Nephron progenitor cell (in vitro differentiated cells): Measurements from ENCODE around the gene PRR27.

ENCODE experiments used
- DNase-seq: peaks from one replicate; pipeline ENCODE4 v3.0.0; 2021
- H3K27ac Mint-ChIP-seq: 2 replicates; pipeline ENCODE4 v1.8.0; 2021; ENCODE audit warnings: mild to moderate bottlenecking, moderate library complexity, mixed read lengths
- H3K27me3 Mint-ChIP-seq: 2 replicates; pipeline ENCODE4 v1.8.0; 2021; ENCODE audit warnings: mild to moderate bottlenecking, low read depth, mixed read lengths; ENCODE audit not compliant: poor library complexity
- H3K36me3 Mint-ChIP-seq: 2 replicates; pipeline ENCODE4 v1.8.0; 2021; ENCODE audit warnings: low read depth, mixed read lengths
- H3K4me1 Mint-ChIP-seq: 2 replicates; pipeline ENCODE4 v1.8.0; 2021; ENCODE audit warnings: mixed read lengths
- H3K4me3 Mint-ChIP-seq: 2 replicates; pipeline ENCODE4 v1.8.0; 2021; ENCODE audit warnings: mild to moderate bottlenecking, moderate library complexity, mixed read lengths
- H3K9me3 Mint-ChIP-seq: 2 replicates; pipeline ENCODE4 v1.8.0; 2021; ENCODE audit warnings: mild to moderate bottlenecking, moderate library complexity, mixed read lengths
- TF ChIP-seq, protein P1 (sequence below): fragments of 200-600 bp; sonication (generic); IDR thresholded peaks from 2 replicates; pipeline ENCODE4 v1.5.0; 2021; ENCODE audit warnings: antibody characterized with exemption

Gene PRR27

DNA sequence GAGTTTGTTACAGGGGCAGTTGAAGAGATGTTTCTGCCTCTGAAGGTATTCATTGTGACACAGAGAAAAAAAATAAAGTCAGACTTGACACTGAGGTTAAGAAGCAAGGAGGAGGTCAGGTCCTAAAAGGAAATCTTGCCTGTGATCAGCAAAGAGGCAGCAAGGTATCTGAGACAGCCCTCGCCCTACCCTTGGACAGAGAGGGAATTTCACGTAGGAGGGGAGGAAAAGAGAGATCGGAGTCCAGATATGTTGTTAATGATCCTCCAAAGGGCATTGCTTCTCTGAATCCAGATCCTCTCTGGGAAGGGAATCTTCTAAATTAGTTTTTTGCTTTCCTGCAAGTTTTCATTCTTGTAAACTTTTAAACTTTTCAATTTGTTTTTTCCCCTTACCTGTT is 15.3 kb upstream of the PRR27 start:
- no peak overlapping the region for H3K27ac Mint-ChIP-seq
- no peaks in the 10 kb centered on the region for H3K9me3 Mint-ChIP-seq
- H3K36me3 Mint-ChIP-seq, result no peaks in the 10 kb centered on the region

DNA sequence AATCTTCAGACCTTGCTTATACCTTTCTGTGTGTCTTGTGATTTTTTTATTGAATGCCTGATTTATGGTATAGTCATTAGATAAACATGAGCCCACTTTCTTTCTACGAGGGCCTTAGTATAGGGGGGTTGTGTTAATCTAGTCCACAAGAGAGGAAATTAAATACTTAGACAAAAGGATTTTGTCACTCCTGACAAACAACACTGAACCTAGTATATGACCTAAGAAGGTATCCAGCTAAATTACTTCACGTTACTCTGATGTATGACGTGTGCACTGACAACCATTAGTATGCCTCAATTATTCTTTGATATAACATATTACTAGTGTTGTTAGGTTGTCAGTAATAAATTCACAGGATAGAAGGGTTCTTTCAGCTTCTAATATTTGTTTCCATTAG is 2.8 kb upstream of the PRR27 start:
- DNase-seq, result no peak
- Mint-ChIP-seq H3K27me3 (no peaks in the 10 kb centered on the region), H3K9me3 (no peaks in the 10 kb centered on the region), H3K36me3 (no peaks in the 10 kb centered on the region), H3K27ac (no peak overlapping the region), H3K4me3 (no peak overlapping the region), H3K4me1 (no peaks in the 10 kb centered on the region)
- TF ChIP-seq, protein P1, sequence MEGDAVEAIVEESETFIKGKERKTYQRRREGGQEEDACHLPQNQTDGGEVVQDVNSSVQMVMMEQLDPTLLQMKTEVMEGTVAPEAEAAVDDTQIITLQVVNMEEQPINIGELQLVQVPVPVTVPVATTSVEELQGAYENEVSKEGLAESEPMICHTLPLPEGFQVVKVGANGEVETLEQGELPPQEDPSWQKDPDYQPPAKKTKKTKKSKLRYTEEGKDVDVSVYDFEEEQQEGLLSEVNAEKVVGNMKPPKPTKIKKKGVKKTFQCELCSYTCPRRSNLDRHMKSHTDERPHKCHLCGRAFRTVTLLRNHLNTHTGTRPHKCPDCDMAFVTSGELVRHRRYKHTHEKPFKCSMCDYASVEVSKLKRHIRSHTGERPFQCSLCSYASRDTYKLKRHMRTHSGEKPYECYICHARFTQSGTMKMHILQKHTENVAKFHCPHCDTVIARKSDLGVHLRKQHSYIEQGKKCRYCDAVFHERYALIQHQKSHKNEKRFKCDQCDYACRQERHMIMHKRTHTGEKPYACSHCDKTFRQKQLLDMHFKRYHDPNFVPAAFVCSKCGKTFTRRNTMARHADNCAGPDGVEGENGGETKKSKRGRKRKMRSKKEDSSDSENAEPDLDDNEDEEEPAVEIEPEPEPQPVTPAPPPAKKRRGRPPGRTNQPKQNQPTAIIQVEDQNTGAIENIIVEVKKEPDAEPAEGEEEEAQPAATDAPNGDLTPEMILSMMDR, result no peak

More for the DNA sequence above, 15.3 kb upstream of the PRR27 start:
- TF ChIP-seq, protein P1, result no peak
- H3K4me3 Mint-ChIP-seq, result no peak overlapping the region
- no peaks in the 10 kb centered on the region for H3K4me1 Mint-ChIP-seq
- H3K27me3 Mint-ChIP-seq, result no peaks in the 10 kb centered on the region
- no peak for DNase-seq

DNA sequence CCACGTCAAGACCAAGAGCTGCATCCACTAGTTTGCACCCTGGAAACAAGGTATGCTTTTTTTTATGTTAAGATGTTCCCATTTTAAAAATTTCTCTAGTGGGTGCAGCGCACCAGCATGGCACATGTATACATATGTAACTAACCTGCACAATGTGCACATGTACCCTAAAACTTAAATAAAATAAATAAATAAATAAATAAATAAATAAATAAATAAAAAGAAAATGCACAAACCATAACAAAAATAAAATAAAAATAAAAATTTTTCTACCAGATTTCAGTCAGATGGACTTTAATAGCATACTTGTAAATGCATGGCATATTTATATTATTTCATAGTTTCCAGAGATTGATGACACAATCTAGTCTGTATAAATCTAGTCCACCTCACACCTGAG is 1.9 kb upstream of the PRR27 start:
- no peak for DNase-seq
- TF ChIP-seq, protein P1, result no peak
- Mint-ChIP-seq H3K4me1 (no peaks in the 10 kb centered on the region), H3K36me3 (no peaks in the 10 kb centered on the region), H3K4me3 (no peak overlapping the region), H3K27me3 (no peaks in the 10 kb centered on the region), H3K27ac (no peak overlapping the region), H3K9me3 (no peaks in the 10 kb centered on the region)

DNA sequence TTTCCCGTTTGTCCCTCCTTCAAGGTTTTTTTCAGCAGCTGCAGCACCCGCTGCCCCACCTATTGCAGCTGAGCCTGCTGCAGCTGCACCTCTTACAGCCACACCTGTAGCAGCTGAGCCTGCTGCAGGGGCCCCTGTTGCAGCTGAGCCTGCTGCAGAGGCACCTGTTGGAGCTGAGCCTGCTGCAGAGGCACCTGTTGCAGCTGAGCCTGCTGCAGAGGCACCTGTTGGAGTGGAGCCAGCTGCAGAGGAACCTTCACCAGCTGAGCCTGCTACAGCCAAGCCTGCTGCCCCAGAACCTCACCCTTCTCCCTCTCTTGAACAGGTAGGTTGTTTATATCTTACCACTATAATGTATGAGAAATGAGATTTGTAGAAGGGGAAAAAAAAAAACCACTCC is 4.5 kb downstream of the PRR27 start:
- Mint-ChIP-seq H3K9me3 (no peaks in the 10 kb centered on the region), H3K27ac (no peak overlapping the region), H3K27me3 (peaks cover 3% of the 10 kb centered on the region), H3K4me1 (no peaks in the 10 kb centered on the region), H3K36me3 (no peaks in the 10 kb centered on the region), H3K4me3 (no peak overlapping the region)
- no peak for DNase-seq
- TF ChIP-seq, protein P1, result no peak

DNA sequence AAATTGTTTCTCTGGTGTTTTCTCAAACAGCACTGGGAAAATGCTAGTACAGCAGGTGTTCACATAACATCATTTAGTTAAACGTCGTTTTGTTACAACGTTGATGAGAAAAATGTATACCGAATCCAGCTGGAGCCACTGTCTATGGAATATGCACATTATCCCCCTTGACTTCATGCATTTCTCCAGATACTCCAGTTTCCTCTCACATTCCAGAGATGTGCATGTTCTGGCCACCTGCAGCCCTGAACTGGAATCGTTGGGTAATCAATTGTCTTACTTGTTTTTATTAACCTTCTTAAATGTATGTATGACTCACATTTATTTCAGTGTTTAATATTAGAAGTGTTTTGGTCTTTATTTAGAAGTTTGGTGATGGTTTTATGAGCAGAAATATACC is 23.1 kb downstream of the PRR27 start:
- H3K4me1 Mint-ChIP-seq, result no peaks in the 10 kb centered on the region
- TF ChIP-seq, protein P1, result no peak

DNA sequence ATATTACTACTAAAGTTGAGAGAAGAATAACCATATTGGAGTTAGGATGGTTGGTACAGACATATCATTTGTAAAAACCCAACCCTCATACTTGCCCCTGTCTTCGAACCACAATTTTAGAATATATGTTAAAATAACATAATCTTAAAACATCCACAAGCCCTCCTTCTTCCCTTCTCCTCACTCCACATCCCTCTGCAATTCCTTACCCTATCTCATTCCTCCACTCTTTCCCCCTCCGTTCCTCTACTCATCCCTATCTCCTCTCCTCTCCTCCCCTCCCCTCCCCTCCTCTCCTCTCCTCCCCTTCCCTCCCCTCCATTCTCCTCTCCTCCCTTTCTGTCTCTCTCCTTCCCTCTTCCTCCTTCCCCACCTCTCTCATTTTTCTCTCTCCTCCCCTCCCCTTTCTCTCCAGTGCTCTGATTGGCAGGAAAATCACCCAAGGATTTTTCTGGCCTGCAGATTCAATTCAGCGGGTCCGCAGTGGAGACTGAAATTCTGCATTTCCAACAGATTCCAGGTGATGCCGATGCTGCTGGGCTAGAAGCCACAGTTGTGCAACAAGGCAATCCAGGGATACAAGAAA is 24.1 kb downstream of the PRR27 start:
- peaks cover 4% of the 10 kb centered on the region for H3K27me3 Mint-ChIP-seq
- H3K27ac Mint-ChIP-seq, result no peak overlapping the region
- TF ChIP-seq, protein P1, result no peak
- no peaks in the 10 kb centered on the region for H3K36me3 Mint-ChIP-seq
- H3K4me1 Mint-ChIP-seq, result no peaks in the 10 kb centered on the region
- DNase-seq, result no peak
- no peaks in the 10 kb centered on the region for H3K9me3 Mint-ChIP-seq
- H3K4me3 Mint-ChIP-seq, result no peak overlapping the region

More for the DNA sequence above, 23.1 kb downstream of the PRR27 start:
- peaks cover 4% of the 10 kb centered on the region for H3K27me3 Mint-ChIP-seq
- no peak overlapping the region for H3K27ac Mint-ChIP-seq
- no peaks in the 10 kb centered on the region for H3K36me3 Mint-ChIP-seq
- DNase-seq, result no peak
- no peak overlapping the region for H3K4me3 Mint-ChIP-seq
- H3K9me3 Mint-ChIP-seq, result no peaks in the 10 kb centered on the region
